G401 (cell line): ENCODE data around the gene ZNF787. TPM values are rescaled to one million over a fixed set of nuclear protein-coding genes. Genes with fewer than 3 reads are reported as not detected.

ENCODE experiments used
- DNase-seq: peaks from one replicate; pipeline ENCODE4 v3.0.0-alpha.2; 2015; ENCODE audit warnings: low spot score
- in situ Hi-C: cut with HindIII; loops from 2 replicates; pipeline ENCODE4 v1.10.0; 2016; ENCODE audit warnings: low sequenced_read_pairs, mixed read lengths
- total RNA-seq: library from RNA; depleted of rRNA; stranded (reverse); fragments of >200 nt; shearing (Covaris generic); gene quantifications from 2 replicates; pipeline ENCODE4 v1.2.3, GENCODE V29; 2014

ZNF787 gene
- total RNA-seq, 1 experiment from 2014 or later = 56.1 TPM

DNA sequence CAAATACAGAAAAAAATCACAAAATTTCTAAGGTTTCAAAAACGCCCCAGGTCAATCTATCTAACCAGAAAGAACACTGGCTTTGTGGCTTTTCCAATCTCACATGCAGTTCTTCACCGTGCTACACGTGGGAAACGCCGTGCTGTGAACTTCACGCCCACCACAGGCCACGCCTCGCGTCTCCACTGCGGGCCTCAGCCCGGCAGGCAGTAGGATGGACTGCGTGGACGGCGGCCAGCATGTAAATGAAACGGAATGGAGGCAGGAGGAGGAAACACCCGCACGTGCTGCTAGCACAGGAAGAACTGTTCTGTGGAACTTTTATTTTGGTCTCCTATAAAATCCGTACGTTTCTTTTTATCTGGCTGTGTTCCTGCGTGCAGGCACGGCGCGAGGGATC, 23.8 kb downstream of the ZNF787 start:
- no peak for DNase-seq
- in situ Hi-C loops = no loop called here

DNA sequence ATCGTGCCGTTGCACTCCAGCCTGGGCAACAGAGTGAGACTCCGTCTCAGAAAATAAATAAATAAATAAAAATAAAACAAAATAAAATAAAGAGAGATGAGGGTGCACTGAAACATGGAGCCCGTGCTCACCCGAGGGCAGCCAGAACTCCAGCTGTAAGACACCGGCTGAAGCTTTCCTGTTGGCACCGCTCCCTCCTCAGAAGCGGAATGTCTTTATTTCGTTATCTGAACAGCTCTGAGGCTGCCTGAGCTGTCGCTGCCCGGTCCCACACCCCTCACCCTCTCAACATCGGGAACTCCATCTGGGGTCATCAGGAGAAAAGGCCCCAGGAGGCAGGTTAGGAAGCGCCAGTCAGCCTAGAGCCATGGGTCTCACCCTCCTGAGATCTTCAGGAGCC, 24.4 kb downstream of the ZNF787 start:
- DNase-seq = no peak
- in situ Hi-C loops = no loop called here

GRCh38 chr19:56094449-56094848, 26.6 kb downstream of the ZNF787 start:
- no peak for DNase-seq
- in situ Hi-C loops = no loop called here

DNA sequence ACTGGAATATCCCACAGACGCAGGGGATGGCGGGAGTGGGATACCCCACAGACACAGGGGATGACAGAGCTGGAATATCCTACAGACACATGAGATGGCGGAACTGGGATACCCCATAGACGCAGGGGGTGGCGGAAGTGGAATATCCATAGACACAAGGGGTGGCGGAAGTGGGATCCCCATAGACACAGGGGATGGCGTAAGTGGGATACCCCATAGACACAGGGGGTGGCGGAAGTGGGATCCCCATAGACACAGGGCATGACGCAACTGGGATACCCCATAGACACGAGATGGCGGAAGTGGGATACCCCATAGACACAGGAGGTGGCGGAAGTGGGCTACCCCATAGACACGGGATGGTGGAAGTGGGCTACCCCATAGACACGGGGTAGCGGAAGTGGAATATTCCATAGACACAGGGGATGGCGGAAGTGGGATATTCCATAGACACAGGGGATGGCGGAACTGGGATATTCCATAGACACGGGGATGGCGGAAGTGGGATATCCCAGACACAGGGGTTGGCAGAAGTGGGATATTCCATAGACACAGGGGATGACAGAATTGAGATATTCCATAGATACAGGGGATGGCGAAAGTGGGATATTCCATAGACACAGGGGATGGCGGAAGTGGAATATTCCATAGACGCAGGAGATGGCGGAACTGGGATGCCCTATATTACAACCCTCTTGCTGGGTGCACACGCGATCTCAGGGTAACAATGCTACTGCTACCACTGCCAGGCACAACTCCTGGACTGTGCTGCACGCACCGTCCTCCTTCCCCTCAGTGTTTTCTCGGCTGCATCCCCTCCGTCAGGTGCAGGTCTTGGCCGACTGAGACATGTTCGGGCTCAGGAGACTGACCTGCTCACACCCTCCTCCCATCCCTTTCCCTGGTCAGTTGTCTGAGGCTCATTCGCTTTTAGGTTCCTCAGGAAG, 28.1 kb downstream of the ZNF787 start:
- DNase-seq = no peak
- in situ Hi-C loops = no loop called here

DNA sequence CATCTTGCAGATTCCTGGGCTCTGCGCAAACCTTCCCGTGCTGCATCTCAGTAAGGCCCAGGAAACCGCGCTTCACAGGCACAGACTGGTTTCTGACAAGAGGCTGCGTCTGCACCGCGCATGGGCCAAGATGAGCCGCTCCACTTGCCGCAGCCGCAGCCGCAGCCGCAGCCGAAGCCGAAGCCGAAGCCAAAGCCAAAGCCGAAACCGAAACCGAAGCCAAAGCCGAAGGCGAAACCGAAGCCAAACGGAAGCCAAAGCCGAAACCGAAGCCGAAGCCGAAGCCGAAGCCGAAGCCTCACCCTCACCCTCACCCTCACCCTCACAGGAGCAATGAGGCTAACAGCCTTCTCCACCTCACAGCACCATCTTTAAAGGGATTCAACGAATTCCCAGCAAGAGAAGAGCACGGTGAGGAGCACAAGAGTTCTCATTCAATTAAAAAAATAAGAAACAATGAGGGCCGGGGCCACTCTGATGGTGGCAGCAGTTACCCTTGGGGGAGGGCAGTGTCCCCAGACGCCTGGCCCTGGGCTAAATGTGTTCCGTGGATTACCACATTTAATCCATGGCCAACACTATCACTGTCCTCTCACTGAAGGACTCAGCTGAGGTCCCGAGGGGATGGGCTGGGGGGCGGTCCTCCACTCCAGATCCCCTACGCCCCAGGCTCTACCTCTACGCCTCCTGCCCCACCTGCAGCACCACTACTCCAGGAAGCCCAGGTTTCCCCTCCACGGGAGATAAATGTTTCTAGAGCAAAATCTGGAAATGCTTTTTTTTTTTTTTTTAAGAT, 29.1 kb downstream of the ZNF787 start:
- DNase-seq = no peak
- in situ Hi-C loops = no loop called here

GRCh38 chr19:56091066-56091490, 30.0 kb downstream of the ZNF787 start:
- in situ Hi-C loops = no loop called here
- DNase-seq = no peak

DNA sequence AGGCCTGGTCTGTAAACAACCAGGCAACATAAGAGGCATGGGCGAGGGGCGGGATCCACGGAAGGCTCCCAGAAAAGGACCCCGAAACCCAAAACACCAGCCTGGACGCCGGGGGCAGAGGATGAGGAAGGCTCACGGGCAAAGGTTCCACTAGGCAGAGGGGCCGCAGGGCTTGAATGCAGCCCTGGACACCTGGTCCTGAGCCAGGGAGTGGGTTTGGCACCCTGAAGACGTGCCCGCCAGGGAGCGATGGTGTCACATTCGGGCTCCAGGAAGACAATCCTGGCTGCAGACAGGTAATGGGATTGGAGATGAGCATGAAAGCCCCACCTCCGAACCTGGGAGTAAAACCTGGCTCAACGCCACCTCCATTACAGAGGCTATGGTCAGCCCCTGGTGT, 31.8 kb downstream of the ZNF787 start:
- no peak for DNase-seq
- in situ Hi-C loops = no loop called here

DNA sequence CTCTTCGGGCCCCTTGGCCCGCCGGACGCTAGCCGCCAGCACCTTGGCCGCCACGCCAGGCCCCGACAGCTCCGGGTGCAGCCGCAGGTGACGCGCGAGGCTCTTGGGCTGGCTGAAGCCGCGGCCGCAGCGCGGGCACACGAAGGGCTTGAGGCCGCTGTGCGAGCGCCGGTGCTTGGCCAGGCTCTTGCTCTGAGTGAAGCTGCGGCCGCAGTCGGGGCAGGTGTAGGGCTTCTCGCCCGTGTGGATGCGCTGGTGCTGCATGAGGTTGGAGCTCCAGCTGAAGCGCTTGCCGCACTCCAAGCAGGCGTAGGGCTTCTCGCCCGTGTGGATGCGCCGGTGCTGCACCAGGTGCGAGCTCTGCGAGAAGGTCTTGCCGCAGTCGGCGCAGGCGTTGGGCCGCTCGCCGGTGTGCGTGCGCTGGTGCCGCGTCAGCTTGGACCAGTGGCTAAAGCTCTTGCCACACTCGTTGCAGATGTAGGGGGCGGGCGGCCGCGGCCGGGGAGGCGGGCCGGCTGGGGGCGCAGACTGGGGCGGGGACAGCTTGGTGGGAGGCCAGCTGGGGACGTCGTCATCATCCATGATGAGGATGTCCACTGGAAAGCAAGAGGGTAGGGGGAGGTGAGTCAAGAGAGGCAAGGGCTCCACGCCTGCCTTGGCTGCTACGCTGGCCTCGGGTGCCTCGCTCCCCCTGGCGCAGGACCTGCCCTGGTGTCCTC, 32.4 kb downstream of the ZNF787 start:
- DNase-seq = no peak
- in situ Hi-C loops = no loop called here

GRCh38 chr19:56087647-56088496, 33.2 kb downstream of the ZNF787 start:
- in situ Hi-C loops = no loop called here
- DNase-seq = no peak

- no peak for DNase-seq
- in situ Hi-C loops = no loop called here
Measured at GRCh38 chr19:56086671-56087430, 34.2 kb downstream of the ZNF787 start.

DNA sequence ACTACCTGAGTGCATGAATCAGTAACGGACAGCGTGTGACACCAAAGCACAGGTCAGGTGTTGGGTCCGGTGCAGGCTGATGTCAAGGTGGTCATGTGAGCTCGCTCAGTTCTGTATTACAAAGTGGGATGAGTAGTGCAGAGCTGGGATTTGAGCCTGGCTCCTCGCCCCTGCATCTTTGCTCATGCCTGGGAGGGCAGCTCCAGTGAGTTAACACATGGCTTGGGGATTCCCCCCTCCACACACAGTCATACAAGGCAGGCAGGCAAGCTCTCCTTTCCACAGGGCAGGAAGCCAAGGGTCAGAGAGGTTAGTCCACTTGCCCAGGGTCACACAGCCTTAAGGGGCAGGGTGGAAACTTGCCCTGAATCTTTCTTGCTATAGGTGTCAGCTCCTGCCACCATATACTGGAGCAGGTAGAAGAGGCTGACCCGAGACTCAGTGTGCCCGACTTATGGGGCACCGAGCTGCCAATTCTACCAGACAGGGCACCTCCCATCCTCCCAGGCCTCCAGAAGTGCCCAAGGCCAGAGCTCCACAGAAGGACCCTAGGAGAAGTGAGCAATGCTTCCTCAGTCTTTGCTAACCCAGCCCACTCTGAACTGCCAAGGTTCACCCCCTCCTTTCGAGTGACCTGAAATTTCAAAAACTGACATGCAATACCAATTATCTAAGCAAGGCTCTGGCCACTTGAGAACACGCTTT, 35.4 kb downstream of the ZNF787 start:
- no peak for DNase-seq
- in situ Hi-C loops = no loop called here

- DNase-seq = no peak
- in situ Hi-C loops = no loop called here
Measured at GRCh38 chr19:56084835-56085536, 36.1 kb downstream of the ZNF787 start.

- no peak for DNase-seq
- in situ Hi-C loops = no loop called here
Measured at GRCh38 chr19:56083668-56084067, 37.4 kb downstream of the ZNF787 start.

DNA sequence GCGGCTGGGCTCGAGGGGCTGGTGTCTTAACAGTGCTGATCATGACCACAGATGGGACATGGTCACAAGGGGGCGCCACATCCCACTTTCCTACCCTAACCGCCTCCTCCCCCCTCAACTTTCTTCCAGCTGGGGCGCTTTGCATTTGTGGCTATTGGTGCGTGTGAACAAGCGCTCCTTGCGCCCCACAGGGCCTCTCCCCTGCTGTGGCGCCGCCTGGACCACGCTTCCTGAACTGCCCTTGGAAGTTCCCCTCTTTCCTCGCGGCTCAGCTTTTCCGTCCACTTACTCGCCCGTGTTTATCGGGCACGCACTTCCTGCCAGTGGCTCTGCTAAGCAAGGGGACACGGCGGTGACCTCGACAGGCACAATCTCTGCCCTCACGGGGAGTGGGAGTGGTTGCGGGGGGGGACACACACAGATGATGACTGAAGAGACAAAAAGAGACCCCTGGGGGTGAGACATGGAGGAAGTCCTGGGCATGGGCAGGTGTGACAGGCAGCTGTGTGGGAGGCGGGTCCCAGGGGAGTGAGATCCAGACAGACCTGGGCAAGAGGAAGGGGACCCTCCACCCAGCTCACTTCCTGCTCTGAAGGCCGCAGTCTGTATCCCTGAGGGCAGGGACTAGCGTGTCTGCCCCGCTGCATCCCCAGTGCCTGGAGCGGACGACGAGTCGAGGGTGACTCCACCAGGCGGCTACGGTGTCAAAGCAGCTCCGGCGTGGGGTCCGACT, 40.3 kb downstream of the ZNF787 start:
- in situ Hi-C loops = no loop called here
- peak; percentile 44 for DNase-seq

- in situ Hi-C loops = no loop called here
- DNase-seq = no peak
Measured at GRCh38 chr19:56079609-56080008, 41.5 kb downstream of the ZNF787 start.

DNA sequence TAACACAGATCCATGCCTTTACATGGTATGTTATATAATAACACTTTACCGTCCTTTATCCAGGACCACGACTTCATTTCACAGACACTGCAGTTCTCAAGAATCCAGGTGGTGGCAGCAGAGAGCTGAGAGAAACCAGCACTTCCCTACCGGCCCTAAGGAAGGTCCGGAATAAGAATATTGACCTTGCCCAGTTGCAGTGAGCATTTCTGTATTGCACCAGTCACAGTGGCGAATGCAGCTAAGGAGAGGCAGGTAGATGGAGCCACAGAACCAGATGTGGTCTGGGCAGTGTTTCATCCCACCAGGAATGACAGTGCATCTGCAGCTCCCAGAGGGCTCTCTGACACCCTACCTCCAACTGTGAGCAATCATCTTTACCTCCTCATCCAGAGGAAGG, 44.6 kb downstream of the ZNF787 start:
- in situ Hi-C loops = no loop called here
- DNase-seq = peak; percentile 57
